Activated naive CD8-positive, alpha-beta T cell (primary cell): ENCODE results near the gene PSMG4.

Source experiments
- H3K27ac Mint-ChIP-seq: one replicate; pipeline ENCODE4 v1.8.0; 2021; ENCODE audit warnings: mixed read lengths
- H3K27me3 Mint-ChIP-seq: one replicate; pipeline ENCODE4 v1.8.0; 2021; ENCODE audit warnings: mixed read lengths
- H3K36me3 Mint-ChIP-seq: one replicate; pipeline ENCODE4 v1.8.0; 2021; ENCODE audit warnings: mixed read lengths
- H3K4me1 Mint-ChIP-seq: one replicate; pipeline ENCODE4 v1.8.0; 2021; ENCODE audit warnings: low read depth, mixed read lengths
- H3K4me3 Mint-ChIP-seq: one replicate; pipeline ENCODE4 v1.8.0; 2021; ENCODE audit warnings: mild to moderate bottlenecking, mixed read lengths
- H3K9me3 Mint-ChIP-seq: one replicate; pipeline ENCODE4 v1.8.0; 2021; ENCODE audit warnings: low read depth, mixed read lengths

PSMG4 gene

DNA sequence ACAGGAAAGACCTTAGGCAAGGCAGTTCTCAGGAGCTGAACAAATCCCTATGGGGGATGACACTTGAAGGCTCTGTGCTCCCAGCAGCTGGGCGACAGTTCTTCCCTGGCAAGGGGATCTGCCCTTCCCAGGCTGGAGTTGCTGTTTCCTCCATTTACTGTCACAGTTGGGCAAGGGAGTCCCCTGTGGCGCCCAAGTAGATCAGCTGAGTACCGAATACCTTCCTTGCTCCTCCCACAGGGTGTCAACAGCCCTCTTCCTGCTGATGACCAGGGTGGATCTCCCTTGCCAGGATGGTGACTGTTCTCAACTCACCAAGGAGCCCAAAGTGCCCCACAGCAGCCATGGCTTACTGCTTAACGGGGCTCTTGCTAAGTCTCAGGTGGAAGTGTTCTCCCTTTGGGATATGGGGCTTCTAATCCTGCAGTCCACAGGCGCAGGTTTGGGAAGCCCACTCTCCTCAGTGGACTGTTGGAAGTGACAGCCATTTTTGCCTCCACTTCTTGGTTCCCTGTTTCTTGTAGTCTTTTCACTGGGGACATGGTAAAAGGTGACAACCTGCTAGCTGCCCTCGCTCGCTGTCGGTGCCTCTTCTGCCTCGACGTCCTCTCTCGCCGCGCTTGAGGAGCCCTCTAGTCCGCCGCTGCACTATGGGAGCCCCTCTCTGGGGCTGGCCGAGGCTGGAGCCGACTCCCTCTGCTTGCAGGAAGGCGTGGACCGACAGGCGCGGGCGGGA is 5.7 kb upstream of the PSMG4 start:
- H3K9me3 Mint-ChIP-seq, result no peaks in the 10 kb centered on the region
- H3K4me1 Mint-ChIP-seq, result peaks cover 8% of the 10 kb centered on the region
- no peaks in the 10 kb centered on the region for H3K36me3 Mint-ChIP-seq
- peaks cover 13% of the 10 kb centered on the region for H3K27me3 Mint-ChIP-seq
- H3K27ac Mint-ChIP-seq, result no peak overlapping the region
- no peak overlapping the region for H3K4me3 Mint-ChIP-seq

DNA sequence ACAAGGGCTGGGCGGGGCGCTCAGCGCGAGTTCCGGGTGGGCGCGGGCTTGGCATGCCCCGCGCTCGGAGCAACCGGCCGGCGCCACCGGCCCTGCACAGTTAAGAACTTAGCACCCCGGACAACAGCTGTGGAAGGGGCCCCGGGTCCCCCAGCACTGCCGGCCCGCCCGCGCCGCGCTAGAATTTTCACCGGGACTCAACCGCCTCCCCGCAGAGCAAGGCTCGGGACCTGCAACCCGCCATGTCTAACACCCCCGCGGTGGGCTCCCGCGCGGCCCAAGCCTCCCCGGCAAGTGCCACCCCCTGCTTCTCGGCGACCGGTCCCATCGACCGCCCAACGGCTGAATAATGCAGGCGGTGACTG is 5.2 kb upstream of the PSMG4 start:
- Mint-ChIP-seq H3K27me3 (peaks cover 11% of the 10 kb centered on the region), H3K4me1 (peaks cover 8% of the 10 kb centered on the region), H3K27ac (no peak overlapping the region), H3K4me3 (no peak overlapping the region), H3K9me3 (no peaks in the 10 kb centered on the region), H3K36me3 (no peaks in the 10 kb centered on the region)

DNA sequence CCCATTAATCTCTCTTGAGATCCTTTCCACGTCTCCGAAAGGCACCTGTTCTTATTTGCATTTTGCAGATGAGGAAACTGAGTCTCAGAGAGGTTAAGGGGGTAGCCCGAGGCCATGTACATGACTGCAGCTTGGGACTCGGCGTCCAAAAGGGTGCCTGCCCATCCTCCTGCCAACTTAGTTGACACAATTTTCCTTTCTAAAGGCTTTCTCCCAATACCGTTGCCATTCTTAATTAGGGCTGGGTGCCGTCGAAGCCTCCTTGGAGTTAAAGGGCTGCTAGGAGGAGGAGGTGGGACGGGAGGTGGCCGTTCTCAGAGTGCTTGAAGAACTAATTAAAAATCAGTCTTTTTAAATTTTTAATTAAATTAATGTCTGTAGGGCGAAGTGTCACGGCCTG is 546 bp upstream of the PSMG4 start:
- Mint-ChIP-seq H3K27ac (no peak overlapping the region), H3K4me1 (peaks cover 31% of the 10 kb centered on the region), H3K4me3 (peak overlapping the region; percentile 70), H3K27me3 (no peaks in the 10 kb centered on the region), H3K36me3 (peaks cover 8% of the 10 kb centered on the region), H3K9me3 (no peaks in the 10 kb centered on the region)

DNA sequence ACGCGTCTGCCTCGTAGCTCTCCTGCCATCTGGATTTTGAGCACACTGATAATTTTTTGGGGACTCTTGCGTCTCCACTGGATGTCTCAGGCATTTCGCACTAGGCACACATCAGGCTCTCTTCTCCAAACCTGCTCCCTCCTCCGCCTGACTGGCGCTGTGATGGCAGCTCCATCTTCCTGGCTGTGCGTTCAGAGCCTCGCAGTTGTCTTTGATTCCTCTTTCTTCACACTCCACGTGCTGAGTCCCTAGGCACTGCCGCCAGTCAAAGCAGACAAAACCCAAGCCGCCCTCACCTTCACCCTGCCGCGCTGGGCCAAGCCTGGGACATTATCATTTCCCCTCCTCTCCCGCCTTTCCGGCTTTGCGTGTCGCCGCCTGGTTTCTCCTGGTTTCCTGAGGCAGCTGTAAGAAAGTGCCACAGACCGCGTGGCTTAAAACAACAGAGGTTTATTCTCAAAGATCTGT is 778 bp downstream of the PSMG4 start:
- Mint-ChIP-seq H3K4me3 (peak overlapping the region; percentile 99), H3K4me1 (peaks cover 43% of the 10 kb centered on the region), H3K27ac (peak overlapping the region; percentile 97), H3K27me3 (no peaks in the 10 kb centered on the region), H3K9me3 (no peaks in the 10 kb centered on the region), H3K36me3 (peaks cover 10% of the 10 kb centered on the region)

GRCh38 chr6:3260296-3260695 is 1.5 kb downstream of the PSMG4 start:
- peaks cover 12% of the 10 kb centered on the region for H3K36me3 Mint-ChIP-seq
- H3K9me3 Mint-ChIP-seq, result no peaks in the 10 kb centered on the region
- peak overlapping the region; percentile 99 for H3K4me3 Mint-ChIP-seq
- peaks cover 48% of the 10 kb centered on the region for H3K4me1 Mint-ChIP-seq
- H3K27ac Mint-ChIP-seq, result peak overlapping the region; percentile 81
- no peaks in the 10 kb centered on the region for H3K27me3 Mint-ChIP-seq

DNA sequence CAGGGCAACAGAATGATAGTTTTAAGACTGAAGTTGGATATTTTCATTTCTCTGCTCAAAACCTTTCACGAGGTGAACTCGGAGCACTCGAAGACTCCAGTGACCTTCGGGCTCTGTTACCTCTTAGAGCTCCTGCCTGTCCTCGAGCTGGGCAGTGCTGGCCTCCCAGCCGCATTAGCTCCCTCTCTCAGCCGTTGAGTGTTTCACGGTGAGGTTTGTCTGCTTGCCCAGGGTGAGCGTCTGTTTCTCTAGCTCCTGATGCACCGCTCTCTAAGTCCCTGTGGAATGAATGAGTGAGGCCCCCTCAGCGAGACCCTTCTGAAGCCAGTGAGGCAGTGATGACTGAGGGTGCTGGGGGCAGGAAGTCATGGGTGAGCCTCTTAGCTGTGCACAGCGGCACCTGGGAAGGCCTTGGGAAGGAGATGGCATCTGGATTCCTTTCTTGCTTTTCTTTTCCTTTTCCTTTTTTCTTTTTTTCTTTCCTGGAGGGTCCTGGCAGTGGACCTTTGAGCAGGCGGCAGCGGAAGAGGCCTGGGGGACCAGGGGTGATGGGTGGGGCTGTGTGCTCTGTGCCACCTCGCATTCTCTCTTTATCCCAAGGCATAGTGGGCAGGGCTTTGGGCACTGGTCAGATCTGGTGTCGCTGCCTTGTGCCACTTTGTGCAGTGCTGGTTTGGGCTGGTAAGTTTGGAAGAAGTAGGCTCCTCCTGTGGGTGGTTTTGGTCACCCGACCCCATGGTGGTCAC is 2.2 kb downstream of the PSMG4 start:
- Mint-ChIP-seq H3K4me3 (peak overlapping the region; percentile 99), H3K27ac (peak overlapping the region; percentile 81), H3K36me3 (peaks cover 12% of the 10 kb centered on the region)

GRCh38 chr6:3261518-3261820 is 2.7 kb downstream of the PSMG4 start:
- Mint-ChIP-seq H3K36me3 (peaks cover 12% of the 10 kb centered on the region), H3K27ac (no peak overlapping the region), H3K9me3 (no peaks in the 10 kb centered on the region), H3K27me3 (no peaks in the 10 kb centered on the region), H3K4me3 (peak overlapping the region; percentile 99), H3K4me1 (peaks cover 49% of the 10 kb centered on the region)

More for the DNA sequence above, 2.2 kb downstream of the PSMG4 start:
- H3K4me1 Mint-ChIP-seq, result peaks cover 48% of the 10 kb centered on the region
- H3K9me3 Mint-ChIP-seq, result no peaks in the 10 kb centered on the region
- H3K27me3 Mint-ChIP-seq, result no peaks in the 10 kb centered on the region

GRCh38 chr6:3261921-3262320 is 3.2 kb downstream of the PSMG4 start:
- Mint-ChIP-seq H3K36me3 (peaks cover 12% of the 10 kb centered on the region), H3K4me3 (peak overlapping the region; percentile 99), H3K4me1 (peaks cover 50% of the 10 kb centered on the region), H3K27ac (no peak overlapping the region), H3K9me3 (no peaks in the 10 kb centered on the region), H3K27me3 (no peaks in the 10 kb centered on the region)

DNA sequence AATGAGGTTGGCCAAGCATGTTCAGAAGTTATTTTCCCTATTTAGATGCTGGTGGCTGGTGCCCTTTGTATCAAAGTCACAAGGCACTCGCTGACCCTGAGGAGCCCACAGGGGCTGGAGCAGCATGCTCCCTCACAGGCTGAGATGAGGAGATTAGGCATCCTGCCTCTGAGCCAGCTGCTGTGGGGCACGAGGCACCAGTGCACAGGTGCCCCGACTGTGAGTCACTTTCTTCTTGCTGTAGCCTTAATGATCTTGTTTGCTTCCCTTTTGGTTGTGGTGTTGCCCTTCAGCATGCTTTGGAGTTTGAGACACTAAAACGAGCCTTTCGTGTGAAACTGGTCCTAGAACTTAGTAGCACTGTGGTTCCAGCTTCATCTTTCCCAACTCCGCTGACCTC is 4.3 kb downstream of the PSMG4 start:
- no peaks in the 10 kb centered on the region for H3K9me3 Mint-ChIP-seq
- peak overlapping the region; percentile 59 for H3K4me3 Mint-ChIP-seq
- peak overlapping the region; percentile 22 for H3K27ac Mint-ChIP-seq
- H3K36me3 Mint-ChIP-seq, result peaks cover 12% of the 10 kb centered on the region
- H3K4me1 Mint-ChIP-seq, result peaks cover 56% of the 10 kb centered on the region
- no peaks in the 10 kb centered on the region for H3K27me3 Mint-ChIP-seq

DNA sequence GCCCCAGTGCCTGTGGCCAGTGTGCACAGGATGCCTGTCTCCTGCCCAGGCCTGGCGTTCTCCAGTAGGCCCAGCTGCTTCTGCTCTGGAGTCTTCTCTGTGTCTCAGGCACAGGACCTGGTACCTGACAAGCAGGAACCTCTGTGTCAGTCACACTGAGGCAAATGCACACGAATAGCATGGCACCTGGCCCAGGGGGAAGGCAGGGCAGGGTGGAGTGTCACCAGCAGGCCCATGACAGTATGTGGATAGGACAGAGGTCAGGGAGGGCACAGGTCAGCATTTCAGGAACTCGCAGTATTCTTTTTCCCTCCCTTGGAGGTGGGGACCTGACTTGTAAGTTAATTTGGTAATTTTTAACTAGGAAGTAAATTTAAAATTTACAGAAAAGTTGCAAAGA is 5.6 kb downstream of the PSMG4 start:
- no peaks in the 10 kb centered on the region for H3K9me3 Mint-ChIP-seq
- H3K4me1 Mint-ChIP-seq, result peaks cover 57% of the 10 kb centered on the region
- no peak overlapping the region for H3K4me3 Mint-ChIP-seq
- no peaks in the 10 kb centered on the region for H3K27me3 Mint-ChIP-seq
- peaks cover 12% of the 10 kb centered on the region for H3K36me3 Mint-ChIP-seq
- H3K27ac Mint-ChIP-seq, result no peak overlapping the region

DNA sequence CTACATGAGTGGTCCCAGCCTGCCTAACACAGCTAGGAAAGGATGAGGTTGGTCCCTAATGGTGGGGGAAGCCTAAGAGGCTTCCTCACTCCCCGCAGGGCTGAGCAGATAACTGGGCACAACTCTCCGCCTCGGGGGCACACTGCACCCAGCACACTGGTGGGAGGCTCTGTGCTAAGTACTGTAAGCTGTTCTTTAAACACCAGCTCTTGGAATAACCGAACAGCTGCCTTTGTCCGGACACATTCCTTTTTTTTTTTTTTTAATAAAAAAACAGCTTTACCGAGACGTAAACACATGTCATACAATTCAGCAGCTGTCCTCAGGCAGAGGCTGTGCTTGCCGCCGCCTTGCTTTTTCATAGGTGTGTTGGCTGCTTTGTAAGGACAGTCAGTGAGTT is 6.9 kb downstream of the PSMG4 start:
- no peak overlapping the region for H3K4me3 Mint-ChIP-seq
- no peak overlapping the region for H3K27ac Mint-ChIP-seq
- H3K9me3 Mint-ChIP-seq, result no peaks in the 10 kb centered on the region
- no peaks in the 10 kb centered on the region for H3K27me3 Mint-ChIP-seq
- peaks cover 9% of the 10 kb centered on the region for H3K36me3 Mint-ChIP-seq
- peaks cover 54% of the 10 kb centered on the region for H3K4me1 Mint-ChIP-seq

- peaks cover 52% of the 10 kb centered on the region for H3K4me1 Mint-ChIP-seq
- H3K36me3 Mint-ChIP-seq, result peaks cover 4% of the 10 kb centered on the region
- H3K9me3 Mint-ChIP-seq, result no peaks in the 10 kb centered on the region
- no peaks in the 10 kb centered on the region for H3K27me3 Mint-ChIP-seq
- no peak overlapping the region for H3K4me3 Mint-ChIP-seq
- H3K27ac Mint-ChIP-seq, result peak overlapping the region; percentile 46
Measured at GRCh38 chr6:3266170-3266569, 7.4 kb downstream of the PSMG4 start.

- Mint-ChIP-seq H3K4me3 (no peak overlapping the region), H3K27ac (no peak overlapping the region), H3K4me1 (peaks cover 46% of the 10 kb centered on the region), H3K27me3 (no peaks in the 10 kb centered on the region), H3K36me3 (peaks cover 4% of the 10 kb centered on the region), H3K9me3 (no peaks in the 10 kb centered on the region)
Measured at GRCh38 chr6:3267162-3267561, 8.4 kb downstream of the PSMG4 start.

DNA sequence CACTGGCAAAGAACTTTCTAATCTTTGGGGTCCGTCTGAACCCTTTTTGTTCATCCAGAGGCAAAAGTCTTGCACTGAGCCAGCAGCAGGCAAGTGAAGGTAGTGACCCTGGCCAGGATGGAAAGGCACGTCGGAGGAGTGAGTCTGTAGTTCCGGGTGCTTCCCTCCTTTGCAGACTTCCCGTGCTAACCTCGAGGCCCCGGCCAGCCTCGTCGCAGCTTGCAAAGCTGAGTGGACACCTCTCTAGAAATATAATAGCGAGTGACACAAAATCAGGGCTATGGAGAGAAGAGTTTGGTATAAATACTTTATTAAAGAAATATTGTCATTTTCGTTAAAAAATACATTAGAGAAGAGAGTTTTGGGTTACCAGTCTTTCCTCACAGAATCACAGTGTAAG is 9.9 kb downstream of the PSMG4 start:
- H3K9me3 Mint-ChIP-seq, result no peaks in the 10 kb centered on the region
- no peaks in the 10 kb centered on the region for H3K27me3 Mint-ChIP-seq
- no peak overlapping the region for H3K4me3 Mint-ChIP-seq
- no peak overlapping the region for H3K27ac Mint-ChIP-seq
- peaks cover 2% of the 10 kb centered on the region for H3K36me3 Mint-ChIP-seq
- H3K4me1 Mint-ChIP-seq, result peaks cover 34% of the 10 kb centered on the region

- H3K27ac Mint-ChIP-seq, result no peak overlapping the region
- peaks cover 31% of the 10 kb centered on the region for H3K4me1 Mint-ChIP-seq
- no peaks in the 10 kb centered on the region for H3K9me3 Mint-ChIP-seq
- no peak overlapping the region for H3K4me3 Mint-ChIP-seq
- H3K36me3 Mint-ChIP-seq, result peaks cover 2% of the 10 kb centered on the region
- no peaks in the 10 kb centered on the region for H3K27me3 Mint-ChIP-seq
Measured at GRCh38 chr6:3269281-3269975, 10.7 kb downstream of the PSMG4 start.
